ENCODE measurements around the gene ZMIZ2. TPM values are rescaled to one million over a fixed set of nuclear protein-coding genes. Genes with fewer than 3 reads are reported as not detected.

ZMIZ2 gene
- total RNA-seq, 1 donor, result 18.8 TPM

GRCh38 chr7:44759246-44759645, 10.6 kb downstream of the ZMIZ2 start:
- Histone ChIP-seq H3K27ac (ENCODE audit: low read depth, low read length) (no peak overlapping the region), H3K79me2 (ENCODE audit: insufficient read depth, low read length) (peaks cover 31% of the 10 kb centered on the region), H4K20me1 (ENCODE audit: insufficient read depth, low read length) (peaks cover 16% of the 10 kb centered on the region), H3K4me2 (ENCODE audit: insufficient read depth, low read length) (no peak overlapping the region), H3K36me3 (ENCODE audit: insufficient read depth, low read length) (peaks cover 41% of the 10 kb centered on the region), H2AFZ (ENCODE audit: low read length) (no peak overlapping the region), H3K4me3 (ENCODE audit: insufficient read depth, low read length) (no peak overlapping the region), H3K27me3 (ENCODE audit: insufficient read depth, low read length) (no peaks in the 10 kb centered on the region), H3K9me3 (ENCODE audit: low read depth, low read length) (no peaks in the 10 kb centered on the region), H3K4me1 (ENCODE audit: insufficient read depth, low read length) (peaks cover 2% of the 10 kb centered on the region)
- TF ChIP-seq CTCF (IDR thresholded peaks at IDR 0.05; ENCODE audit: extremely low read depth, low read depth, low read length), result no peak
- no peak for DNase-seq (ENCODE audit: insufficient read length, low spot score, missing footprints)

DNA sequence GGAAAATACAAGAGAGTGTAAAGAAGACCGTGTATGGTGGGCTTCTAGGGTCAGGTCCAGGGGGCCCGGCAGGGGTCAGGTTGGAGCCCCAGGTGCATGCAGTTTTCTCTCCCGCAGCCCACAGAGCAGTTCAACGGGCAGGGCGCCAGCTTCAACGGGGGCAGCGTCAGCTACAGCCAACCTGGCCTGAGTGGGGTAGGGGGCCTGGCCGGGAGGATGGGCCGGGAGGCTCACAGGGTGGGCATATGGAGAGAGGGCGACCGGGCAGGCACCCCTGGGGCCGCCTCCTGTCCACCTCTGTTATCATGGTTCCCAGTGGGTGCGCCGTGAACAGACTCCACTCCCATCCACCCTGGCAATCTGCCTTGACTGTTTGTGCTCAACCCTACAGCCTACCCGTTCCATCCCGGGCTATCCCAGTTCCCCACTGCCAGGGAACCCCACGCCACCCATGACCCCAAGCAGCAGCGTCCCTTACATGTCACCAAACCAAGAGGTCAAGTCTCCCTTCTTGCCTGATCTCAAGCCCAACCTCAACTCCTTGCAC, 11.5 kb downstream of the ZMIZ2 start:
- H3K4me1 ChIP-seq (ENCODE audit: insufficient read depth, low read length), result peaks cover 2% of the 10 kb centered on the region
- no peaks in the 10 kb centered on the region for H3K27me3 ChIP-seq (ENCODE audit: insufficient read depth, low read length)
- H3K4me3 ChIP-seq (ENCODE audit: insufficient read depth, low read length), result no peak overlapping the region
- no peak overlapping the region for H3K27ac ChIP-seq (ENCODE audit: low read depth, low read length)
- no peaks in the 10 kb centered on the region for H3K9me3 ChIP-seq (ENCODE audit: low read depth, low read length)
- no peak for TF ChIP-seq CTCF (IDR thresholded peaks at IDR 0.05; ENCODE audit: extremely low read depth, low read depth, low read length)
- peaks cover 49% of the 10 kb centered on the region for H3K36me3 ChIP-seq (ENCODE audit: insufficient read depth, low read length)
- peaks cover 23% of the 10 kb centered on the region for H3K79me2 ChIP-seq (ENCODE audit: insufficient read depth, low read length)
- H4K20me1 ChIP-seq (ENCODE audit: insufficient read depth, low read length), result peaks cover 9% of the 10 kb centered on the region
- DNase-seq (ENCODE audit: insufficient read length, low spot score, missing footprints), result peak; percentile 83
- no peak overlapping the region for H3K4me2 ChIP-seq (ENCODE audit: insufficient read depth, low read length)
- H2AFZ ChIP-seq (ENCODE audit: low read length), result no peak overlapping the region

GRCh38 chr7:44761207-44762161, 12.8 kb downstream of the ZMIZ2 start:
- TF ChIP-seq CTCF (IDR thresholded peaks at IDR 0.05; ENCODE audit: extremely low read depth, low read depth, low read length), result no peak
- Histone ChIP-seq H3K4me1 (ENCODE audit: insufficient read depth, low read length) (no peaks in the 10 kb centered on the region), H3K36me3 (ENCODE audit: insufficient read depth, low read length) (peaks cover 59% of the 10 kb centered on the region), H3K79me2 (ENCODE audit: insufficient read depth, low read length) (peaks cover 9% of the 10 kb centered on the region), H2AFZ (ENCODE audit: low read length) (no peak overlapping the region), H3K9me3 (ENCODE audit: low read depth, low read length) (no peaks in the 10 kb centered on the region), H3K27ac (ENCODE audit: low read depth, low read length) (no peak overlapping the region), H3K27me3 (ENCODE audit: insufficient read depth, low read length) (no peaks in the 10 kb centered on the region), H3K4me2 (ENCODE audit: insufficient read depth, low read length) (no peak overlapping the region), H4K20me1 (ENCODE audit: insufficient read depth, low read length) (peaks cover 4% of the 10 kb centered on the region), H3K4me3 (ENCODE audit: insufficient read depth, low read length) (no peak overlapping the region)
- DNase-seq (ENCODE audit: insufficient read length, low spot score, missing footprints), result peak; percentile 36

DNA sequence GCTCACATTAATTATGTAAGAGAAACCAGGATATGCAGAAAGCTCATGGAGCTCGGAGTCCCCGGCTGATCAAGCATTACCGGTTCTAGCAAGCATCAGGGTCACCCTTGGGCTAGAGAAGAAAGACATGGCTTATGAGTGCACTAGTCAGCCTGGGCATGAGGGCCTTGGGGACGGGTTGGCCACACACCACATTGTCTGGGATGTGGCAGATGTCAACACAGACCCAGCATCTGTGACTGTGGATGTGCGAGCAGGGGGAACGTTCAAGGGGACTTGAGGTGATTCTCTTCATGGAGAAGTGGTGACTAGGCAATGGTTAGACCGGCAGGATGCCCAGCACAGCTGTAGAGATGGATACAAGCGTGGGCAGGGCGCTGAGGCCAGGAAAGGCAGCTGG, 13.7 kb downstream of the ZMIZ2 start:
- peak; percentile 86 for DNase-seq (ENCODE audit: insufficient read length, low spot score, missing footprints)
- Histone ChIP-seq H2AFZ (ENCODE audit: low read length) (no peak overlapping the region), H3K4me3 (ENCODE audit: insufficient read depth, low read length) (no peak overlapping the region), H3K36me3 (ENCODE audit: insufficient read depth, low read length) (peaks cover 59% of the 10 kb centered on the region), H3K79me2 (ENCODE audit: insufficient read depth, low read length) (peaks cover under 1% of the 10 kb centered on the region), H3K27ac (ENCODE audit: low read depth, low read length) (no peak overlapping the region), H3K27me3 (ENCODE audit: insufficient read depth, low read length) (no peaks in the 10 kb centered on the region), H4K20me1 (ENCODE audit: insufficient read depth, low read length) (no peaks in the 10 kb centered on the region), H3K4me2 (ENCODE audit: insufficient read depth, low read length) (no peak overlapping the region), H3K4me1 (ENCODE audit: insufficient read depth, low read length) (no peaks in the 10 kb centered on the region), H3K9me3 (ENCODE audit: low read depth, low read length) (no peaks in the 10 kb centered on the region)
- TF ChIP-seq CTCF (IDR thresholded peaks at IDR 0.05; ENCODE audit: extremely low read depth, low read depth, low read length), result no peak
